GM19099 (cell line): ENCODE results near the gene PTPRN2.

Experiments
- POLR2A ChIP-seq: IDR thresholded peaks from 3 replicates; pipeline ENCODE4 v1.6.1; 2011; ENCODE audit warnings: low read depth; ENCODE audit not compliant: insufficient read length; ENCODE audit errors: extremely low read depth

Gene PTPRN2

DNA sequence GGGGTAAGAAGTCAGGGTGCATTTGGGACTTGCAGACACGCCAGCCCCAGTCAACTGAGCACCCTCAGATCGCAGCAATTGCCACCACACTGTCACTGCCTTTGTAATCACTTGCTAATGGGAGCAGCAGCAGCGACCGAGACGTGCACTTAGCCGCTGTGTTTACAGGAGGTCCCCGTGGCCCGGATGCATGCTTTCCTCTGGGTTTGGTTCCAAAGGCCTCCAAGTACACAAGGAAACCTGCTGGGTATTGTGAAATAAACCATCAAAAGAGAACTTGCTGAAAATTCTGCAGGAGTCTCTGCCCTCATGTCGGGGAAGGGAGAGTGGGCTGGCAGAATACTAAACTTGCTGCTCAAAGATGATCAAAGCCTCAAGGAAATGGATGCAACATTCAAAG, 909.1 kb downstream of the PTPRN2 start:
- no peak for TF ChIP-seq POLR2A

DNA sequence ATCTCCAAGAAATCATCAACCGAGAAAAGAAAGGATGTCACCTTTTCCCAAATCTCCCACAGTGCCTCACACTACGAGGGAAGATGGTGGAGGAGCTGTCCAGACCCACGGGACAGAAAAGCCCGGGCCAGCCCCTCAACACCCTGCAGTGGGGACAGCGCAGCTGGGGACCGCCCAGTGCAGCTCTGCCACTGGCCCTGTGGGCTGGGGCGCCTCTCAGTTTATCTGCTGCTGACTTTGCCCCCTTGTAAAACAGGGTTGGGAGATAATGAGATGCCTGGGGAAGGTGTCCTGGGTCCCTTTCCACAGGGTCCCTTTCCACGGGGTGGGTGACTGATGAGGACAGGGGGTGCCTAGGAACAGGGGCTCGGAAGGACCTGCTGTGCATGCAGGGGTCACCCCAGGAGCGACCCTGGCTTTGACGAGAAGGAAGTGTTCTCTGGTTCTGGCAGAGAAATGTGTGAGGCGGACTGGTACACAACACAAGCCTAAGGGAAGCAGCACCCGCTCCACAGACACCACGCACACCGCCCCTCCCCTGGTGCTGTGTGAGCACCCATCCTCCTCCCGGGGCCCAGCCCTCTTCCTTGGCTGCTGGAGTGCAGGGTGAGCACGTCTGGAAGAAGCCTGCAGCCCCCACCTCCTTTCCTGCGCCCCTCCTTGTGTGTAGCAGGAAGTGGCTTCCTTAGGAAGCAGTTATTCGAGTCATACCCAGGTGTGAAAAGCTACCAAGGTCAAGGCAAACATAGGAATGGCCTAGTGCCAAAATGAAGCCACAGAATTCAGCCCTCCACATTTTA, 911.0 kb downstream of the PTPRN2 start:
- TF ChIP-seq POLR2A, result no peak

DNA sequence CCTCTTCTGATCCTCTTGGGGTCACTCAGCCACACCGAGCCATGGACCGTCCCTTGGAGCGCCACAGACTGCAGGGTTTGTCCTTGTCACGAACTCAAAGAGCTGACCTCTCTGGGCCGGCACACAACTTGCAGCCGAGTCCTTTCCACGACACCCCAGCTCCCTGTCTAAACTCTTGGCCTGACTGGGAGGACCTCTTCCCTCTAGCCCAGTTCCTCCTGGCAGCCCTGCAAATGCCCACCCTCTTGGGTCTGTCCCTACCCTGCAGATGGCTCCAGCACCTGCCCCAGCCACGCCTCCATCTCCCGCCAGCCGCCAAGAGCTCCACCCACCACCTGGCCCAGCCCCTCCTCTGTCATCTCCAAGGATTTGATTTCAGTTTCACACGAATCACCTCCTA, 911.6 kb downstream of the PTPRN2 start:
- no peak for TF ChIP-seq POLR2A

DNA sequence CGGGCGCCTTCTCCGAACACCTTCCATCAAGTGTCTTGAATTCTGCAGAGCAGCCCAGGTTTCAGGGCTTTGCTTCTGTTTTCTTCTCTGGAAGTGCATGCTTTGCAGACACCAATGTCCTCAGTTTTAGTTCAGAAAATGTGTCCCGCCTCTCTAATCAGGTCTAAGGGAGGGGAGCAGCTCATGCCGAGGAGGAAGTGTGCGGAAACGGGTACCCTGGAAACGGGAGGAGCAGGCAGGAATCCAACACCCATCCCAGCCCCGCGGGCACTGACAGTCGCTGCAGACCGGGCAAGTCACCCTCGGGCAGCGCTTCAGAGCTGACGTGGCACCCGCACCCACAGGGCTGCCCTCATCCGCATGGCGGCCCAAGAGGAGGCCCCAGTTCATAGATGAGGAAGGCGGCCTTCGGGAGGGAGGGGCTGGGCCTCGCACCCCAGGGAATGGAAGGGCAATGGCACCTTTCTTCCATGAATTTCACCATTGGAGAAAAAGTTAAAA, 912.1 kb downstream of the PTPRN2 start:
- no peak for TF ChIP-seq POLR2A

DNA sequence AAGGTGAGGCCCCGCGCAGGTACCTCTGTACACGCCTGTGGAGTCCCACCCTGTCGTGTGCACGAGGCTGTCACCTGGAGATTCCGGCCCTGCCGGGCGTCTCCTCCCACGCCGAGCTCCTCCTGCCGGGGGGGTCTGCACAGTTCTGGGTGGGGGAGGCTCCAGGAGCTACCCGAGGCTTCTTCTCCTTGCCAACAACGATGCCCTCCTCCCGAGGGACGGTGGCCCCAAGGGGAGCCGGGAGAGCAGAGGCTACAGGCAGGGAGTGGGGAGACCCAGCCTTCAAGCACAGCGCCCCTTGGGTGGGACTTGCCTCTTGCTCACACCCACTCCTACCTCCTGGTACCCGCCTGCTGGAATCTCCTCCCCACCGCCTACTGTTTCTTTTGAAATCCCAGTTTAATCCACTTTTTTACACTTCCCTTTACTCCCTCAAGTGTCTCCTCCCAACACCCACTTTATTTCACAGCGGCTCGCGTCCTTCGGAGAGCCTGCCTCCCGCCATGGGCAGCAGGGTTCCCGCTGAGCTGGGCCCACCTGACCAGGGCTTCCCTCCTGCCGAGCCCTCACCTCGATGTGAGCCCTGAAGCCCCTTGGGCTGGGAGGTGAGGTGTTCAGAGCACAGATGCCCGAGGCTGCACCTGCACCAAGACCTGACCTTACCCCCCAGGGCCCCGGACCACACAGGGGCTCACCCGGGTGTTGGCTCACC, 912.8 kb downstream of the PTPRN2 start:
- TF ChIP-seq POLR2A, result no peak

DNA sequence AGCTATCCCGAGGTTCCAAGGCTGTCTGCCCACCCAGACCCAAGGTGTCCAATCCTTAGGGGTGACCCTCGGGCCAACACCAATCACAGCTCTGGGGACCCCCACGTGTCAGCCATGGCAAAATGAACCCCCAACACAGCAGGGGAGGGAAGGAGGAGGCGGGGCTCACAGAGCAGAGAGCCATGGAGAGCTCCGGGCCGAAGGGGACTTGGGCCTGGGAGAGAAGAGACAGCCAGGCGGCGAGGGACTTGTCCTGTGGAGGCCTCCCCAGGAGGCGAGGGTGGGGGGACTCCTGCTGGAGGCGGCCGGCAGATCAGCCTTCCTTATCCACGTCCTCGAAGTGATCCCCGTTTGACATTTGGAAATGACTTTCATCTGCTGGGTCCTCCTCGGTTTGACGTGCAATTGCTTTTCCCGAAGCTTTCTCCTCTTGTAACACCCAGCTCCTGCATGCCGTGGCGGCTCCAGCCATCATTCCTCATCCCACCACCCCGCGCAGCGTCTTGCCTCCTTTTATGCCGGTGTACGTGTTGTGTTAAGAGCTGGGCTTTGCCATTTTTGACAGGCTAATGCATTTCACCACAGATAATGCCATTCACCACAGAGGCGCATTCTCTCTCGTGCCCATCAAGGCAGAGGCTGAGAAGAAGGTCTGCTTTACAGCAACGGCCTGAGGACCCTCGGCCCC, 913.5 kb downstream of the PTPRN2 start:
- TF ChIP-seq POLR2A, result no peak

DNA sequence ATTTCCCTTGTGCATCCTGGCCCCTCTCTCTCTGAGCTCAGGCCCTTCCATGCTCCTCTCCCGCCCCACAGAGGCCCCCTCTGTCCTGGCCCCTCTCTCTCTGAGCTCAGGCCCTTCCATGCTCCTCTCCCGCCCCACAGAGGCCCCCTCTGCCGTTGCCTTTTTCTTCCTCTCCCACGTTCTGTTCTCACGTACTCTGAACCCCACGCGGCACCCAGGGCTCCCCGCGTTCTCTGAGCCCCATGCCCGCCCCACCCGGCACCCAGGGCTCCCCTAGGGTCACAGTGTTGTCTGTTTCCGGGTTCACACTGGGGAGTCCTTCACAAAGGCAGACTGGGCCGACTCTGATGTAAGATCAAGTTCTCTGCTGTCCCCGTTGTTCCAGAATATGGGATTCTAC, 914.0 kb downstream of the PTPRN2 start:
- TF ChIP-seq POLR2A, result no peak

DNA sequence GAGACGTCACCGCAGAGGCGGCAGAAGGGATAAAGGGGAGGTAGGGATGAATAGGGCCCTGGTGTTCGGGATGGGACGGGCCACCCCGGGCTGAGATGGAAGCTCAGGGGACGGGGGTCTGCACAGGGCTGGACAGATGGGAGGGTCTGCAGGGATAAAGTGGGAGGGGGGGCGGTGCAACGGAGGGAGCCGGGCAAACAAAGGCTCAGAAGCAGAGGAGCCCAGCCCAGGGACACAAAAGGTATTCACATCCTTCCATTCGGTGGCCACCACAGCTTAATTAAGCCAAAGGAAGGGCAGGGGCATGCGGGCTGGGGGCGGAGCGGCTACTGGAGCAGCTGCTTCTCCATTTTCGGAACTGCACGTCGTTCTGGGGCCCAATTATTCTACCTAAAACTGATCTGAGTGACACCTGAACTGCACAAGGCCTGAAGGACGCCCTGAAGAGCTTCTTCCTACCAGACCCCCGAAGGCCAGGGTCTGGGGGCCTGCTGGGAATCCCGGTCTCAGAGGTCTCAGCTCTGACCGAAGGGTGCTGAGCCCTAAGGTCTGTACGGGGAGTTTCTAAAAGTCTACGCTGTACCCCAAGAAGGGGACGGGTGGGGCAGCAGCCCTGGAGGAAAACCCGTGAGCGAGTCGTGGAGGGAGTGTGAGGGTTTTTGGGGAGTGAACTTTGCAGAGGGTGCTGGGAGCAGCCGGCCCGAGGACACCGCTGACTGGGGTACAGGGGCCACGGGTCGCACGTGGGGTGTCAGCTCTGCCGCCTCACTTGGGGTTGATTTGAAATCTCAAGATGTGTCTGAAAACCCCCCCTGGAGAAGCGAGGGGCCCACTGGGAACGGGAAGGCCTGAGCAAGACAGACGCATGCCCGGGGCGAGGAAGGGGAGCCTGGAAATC, 916.0 kb downstream of the PTPRN2 start:
- no peak for TF ChIP-seq POLR2A

DNA sequence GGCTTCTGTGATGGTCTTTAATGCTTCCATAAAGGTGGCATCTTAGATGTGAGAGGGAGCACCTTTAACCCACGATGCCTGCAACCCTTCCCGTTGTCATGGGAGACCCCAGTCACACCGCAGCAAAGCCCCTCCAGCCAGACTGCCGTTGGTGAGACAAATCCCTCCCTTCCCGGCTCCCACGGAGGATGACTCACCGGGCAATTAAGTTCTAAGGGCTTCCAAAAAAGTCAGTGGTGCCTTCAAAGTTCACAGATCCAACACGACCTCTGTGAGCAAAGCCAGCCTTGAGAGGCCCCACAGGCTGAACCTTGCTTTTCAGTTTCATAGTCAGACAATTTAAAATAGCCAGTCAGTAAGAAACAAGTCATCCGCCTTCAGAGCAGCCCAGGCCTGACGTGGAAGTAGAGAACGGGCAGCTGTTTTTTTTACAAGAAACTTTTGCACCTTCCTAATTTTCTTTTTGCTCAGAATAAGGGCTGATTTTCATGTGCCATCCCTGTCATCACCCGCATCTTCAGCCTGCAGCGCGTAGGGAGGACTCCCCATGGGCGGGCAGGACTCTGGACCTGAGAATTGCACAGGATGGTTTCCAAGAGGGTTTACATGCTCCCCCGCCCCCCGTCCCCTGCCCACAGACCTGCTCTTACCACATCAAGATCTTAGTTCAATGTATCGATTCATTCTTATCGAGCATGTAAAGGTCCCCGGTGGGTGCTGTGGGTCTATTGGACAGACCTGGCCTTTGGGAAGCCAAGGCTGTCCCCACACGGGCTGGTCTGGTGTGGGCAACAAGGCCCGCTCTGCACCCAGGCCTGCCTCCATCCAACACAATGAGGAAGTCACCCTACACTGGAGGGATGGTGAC, 916.9 kb downstream of the PTPRN2 start:
- TF ChIP-seq POLR2A, result no peak

DNA sequence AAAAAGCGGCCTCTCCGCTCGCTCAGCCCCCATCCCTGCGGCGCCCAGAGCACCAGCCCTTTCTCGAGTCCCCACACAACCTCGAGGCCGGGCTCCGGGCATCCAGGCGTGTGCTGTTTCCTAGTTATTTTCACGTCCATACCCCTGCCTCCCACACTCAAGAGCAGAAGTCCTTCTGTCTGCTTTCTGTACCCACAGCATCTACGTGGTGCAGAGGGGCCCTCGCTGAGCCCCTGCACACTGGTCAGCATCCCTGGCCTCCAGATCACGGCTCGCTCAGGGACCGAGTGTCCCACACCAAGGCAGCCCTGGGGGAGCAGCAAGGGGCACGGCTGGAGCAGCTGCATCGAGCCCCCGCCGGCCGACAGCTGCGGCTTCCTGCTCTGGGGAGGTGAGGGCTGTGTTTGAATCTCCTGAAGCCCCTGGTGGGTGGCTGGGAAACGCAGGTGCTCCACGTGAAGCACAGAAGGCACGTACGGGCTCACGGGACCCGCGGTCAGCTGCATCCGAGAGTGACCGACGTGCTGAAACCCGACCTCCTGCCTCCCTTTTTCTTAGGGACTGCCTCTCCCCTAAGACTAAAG, 917.8 kb downstream of the PTPRN2 start:
- no peak for TF ChIP-seq POLR2A

DNA sequence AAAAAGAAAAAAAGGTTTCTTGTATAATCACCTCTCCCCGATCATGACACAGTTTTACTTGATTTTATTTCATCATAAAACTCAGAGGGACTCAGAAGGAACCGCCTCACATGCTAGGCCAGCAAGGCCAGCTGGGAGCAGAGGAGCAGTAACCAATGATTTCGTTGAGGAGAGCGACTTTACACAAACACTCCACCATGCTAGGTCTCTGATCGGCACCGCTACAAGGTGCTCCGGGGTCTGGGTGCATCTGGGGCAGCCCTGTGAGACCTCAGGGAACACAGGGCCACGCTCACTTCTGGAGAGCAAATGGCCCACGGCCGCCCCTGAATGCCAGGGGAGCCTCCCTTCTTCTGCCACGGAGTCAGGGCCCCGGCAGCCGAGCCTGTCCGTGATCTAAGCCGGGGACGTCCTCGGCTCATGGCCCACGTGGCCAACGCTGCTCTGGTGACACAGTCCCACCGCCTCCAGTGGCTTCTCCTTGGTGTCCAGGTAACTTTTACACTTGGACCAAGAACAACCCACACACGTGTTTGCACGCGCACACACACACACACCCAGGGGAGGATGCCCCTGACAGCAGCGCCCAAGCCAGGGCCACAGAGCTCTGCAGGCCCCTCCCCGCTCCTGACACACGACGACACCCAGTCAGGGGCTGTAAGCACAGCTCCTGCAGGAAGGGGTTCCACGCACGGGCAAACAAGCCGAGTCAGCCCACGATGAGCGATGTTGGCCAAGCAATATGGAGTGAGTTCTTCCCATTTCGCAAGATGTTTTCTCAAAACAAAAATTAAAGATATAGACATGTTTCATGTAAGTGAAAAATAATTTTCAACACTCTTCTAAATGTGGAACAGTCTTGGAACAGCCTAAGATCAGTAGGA, 918.5 kb downstream of the PTPRN2 start:
- TF ChIP-seq POLR2A, result no peak

DNA sequence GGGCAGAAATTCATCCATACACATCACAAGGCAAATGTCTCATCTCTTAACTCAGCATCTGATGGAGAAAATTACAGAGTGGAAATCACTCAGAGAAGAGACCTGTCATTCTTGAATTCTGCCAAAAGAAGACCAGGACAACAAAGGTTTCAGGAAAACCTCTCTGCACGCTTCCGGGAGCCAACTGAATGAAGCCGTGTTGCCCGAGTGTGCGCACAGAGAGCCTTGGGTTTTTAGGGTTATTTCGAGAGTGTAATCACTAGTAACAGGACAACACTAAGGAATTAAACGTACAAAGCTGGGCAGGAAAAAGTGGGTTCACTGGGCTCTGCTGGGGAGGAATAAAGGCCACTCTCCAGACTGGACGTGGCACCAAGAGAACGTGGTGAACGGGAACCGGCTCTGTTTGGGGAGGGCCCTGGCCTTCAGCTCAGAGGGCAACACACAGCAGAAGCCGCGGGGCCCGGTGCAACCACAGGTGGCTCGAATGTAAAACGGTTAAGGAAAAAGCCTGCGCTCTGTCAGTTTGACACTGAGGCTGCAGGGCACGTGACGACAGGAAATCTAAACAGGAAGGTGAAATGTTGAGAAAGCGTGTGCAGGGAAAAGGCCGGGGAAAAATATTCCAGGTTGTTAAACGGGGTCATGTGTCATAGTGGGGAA, 919.3 kb downstream of the PTPRN2 start:
- no peak for TF ChIP-seq POLR2A
